ENCODE measurements around the gene COL13A1. TPM values are rescaled to one million over a fixed set of nuclear protein-coding genes. Genes with fewer than 3 reads are reported as not detected.

Gene COL13A1
- total RNA-seq, 1 donor from 2014 or later = 18.3 TPM

DNA sequence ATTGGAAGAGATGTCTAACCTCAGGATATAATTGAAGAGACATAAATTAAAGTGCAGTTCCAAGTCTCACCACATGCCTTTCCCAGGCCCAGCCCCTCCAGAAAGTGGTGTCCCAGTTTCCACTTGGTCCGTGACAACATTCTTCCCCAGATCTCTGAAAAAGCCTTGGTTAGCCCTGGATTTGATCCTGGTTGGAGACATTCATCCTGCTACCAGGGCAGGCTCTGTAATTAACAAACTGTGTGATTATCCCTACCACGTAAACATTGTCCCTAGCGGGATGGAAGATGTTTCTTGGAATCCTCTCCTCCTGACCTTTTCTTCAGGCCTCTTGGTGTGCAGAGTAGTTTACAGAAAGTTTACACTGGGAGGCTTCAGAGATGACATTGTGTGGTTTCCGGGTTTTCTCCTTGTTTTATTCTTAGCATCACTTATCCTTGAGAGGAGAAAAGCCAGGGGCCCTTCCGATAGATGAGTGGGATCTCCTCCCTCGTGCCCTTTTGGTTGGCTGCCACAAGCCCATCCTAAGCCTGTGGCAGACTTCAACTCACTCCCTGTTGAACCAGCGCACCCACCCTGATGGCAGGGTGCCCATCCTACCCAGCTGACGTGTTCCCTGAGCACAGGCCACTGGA is 83.8 kb downstream of the COL13A1 start:
- DNase-seq (ENCODE audit: low spot score) = peak; percentile 50

DNA sequence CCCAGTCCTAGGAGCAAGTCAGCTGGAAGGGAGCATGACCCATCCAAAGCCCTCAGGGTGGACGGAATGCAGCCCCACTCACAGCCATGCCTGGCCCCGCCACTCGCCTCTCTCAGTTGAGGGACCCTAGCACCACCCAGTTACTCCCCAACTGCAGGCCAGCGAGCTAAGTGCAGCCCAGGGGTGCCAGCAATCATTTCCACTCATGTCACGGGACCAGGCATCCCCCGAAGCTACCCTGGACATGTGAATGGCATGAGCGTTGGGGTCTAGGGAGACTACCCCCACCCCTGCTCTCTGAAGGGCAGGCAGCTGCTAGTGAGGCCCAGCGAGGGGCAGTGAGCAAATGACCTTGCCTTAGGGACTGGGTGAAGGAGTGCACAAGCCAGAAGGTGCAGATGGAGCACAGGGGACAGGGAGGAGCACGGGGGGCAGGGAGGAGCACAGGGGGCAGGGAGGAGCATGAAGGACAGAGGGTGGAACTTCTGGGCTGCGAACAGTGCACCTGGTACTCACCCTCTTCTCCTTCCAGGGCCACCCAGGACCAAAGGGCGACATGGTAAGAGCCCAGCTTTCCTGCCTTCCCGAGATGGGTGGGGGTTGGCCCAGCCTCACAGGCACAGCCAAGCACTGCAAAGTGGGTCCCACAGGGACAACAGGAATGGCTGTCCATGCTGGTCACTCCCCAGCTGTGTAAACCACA is 87.3 kb downstream of the COL13A1 start:
- DNase-seq (ENCODE audit: low spot score) = no peak

DNA sequence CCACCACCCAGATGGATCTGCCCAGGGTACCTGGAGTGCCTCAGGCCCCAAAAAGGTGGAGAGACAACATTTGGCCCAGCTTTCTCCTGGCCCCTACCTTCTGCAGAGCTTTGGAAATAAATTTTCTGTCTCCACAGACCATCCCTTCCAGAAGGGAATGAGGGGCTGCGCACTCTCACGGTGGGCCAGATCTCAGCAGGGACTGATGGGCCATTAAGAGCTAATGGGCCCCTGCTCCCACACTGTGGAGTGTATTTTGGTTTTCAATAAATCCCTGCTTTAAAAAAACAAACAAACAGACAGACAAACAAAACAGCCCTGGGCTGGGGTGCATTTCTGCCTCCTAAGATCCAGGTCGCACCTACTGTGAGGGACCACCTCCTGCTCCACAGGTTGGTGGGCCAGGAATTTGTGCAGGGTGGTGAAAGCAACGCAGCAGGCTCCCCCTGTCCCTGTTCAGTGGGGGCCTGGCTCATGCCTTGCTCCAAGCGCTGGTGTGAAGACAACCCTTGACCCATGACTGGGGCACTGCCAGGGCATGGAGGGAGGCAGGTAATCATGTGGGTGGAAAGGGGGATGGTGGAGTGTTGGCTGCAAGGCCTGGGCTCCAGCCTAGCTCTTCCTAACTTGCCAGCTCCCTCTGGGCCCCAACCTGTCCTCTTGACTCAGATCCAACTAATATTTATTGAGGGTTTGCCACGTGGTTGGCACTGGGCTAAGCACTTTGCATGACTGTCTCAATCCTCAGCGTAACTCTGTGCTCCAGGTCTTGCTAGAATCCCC is 88.5 kb downstream of the COL13A1 start:
- DNase-seq (ENCODE audit: low spot score) = no peak

DNA sequence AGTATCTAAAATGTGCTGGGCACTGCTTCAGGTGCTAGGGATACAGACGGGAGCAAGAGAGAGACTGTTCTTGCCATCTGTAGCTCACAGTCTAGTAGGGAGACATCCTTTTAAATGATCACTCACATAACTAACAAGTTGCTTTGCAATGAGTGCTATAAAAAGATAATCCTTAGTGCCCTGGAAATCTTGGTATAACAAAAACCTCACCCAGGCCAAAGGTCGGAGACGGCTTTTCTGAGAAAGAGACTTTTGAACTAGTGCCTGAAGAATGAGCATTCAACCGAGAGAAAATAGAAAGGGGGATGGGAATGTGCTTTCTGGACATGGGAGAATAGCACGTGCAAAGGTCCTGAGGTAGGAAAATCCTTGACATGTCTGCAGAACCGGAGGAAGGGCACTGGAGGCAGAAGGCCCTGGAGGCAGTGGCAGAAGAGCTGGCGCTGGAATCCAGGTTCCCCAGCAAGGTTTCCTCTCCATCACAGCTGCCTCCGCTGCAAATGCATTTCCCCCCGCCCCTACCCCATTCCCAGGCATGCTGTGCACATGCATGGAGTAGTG is 89.4 kb downstream of the COL13A1 start:
- DNase-seq (ENCODE audit: low spot score) = no peak

DNA sequence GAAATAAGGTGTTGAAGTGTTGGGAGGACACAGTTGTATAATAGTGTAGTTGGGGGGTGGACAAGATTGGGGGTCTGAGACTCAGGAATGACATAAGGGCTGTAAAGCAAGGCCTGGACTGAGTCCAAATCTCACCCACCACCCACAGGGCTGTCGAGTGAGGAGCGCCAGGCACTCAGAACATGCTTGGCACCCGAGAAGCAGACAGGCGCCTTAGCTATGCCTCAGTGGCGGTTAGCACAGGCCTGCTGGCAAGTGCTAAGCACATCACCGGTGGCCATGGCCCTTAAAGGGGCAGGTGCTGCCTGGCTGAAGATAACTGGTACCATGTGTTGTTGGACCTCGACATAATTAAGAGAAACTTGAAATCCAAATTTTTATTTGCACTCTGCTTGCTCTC is 90.7 kb downstream of the COL13A1 start:
- DNase-seq (ENCODE audit: low spot score) = no peak

DNA sequence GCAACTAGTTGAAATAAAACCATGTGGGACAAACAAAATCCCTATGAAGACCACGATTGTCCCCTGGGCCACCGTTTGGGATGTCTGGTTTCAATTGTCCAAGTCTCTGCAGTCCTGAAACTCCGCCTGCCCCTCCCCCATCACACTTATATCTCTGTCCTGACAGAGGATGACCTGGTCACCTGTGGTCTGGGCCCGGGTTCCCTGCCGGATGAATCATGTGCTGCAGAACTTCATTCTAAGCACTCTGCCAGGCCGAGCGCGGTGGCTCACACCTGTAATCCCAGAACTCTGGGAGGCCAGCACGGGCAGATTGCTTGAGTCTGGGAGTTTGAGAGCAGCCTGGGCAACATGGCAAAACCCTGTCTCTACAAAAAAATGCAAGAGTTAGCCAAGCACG is 91.1 kb downstream of the COL13A1 start:
- DNase-seq (ENCODE audit: low spot score) = no peak

GRCh38 chr10:69893271-69893900 is 91.7 kb downstream of the COL13A1 start:
- no peak for DNase-seq (ENCODE audit: low spot score)

- no peak for DNase-seq (ENCODE audit: low spot score)
Observed at GRCh38 chr10:69894156-69894555, 92.5 kb downstream of the COL13A1 start.

GRCh38 chr10:69895759-69896158 is 94.1 kb downstream of the COL13A1 start:
- DNase-seq (ENCODE audit: low spot score) = peak; percentile 70

GRCh38 chr10:69896606-69897231 is 95.0 kb downstream of the COL13A1 start:
- DNase-seq (ENCODE audit: low spot score) = no peak

- DNase-seq (ENCODE audit: low spot score) = no peak
Observed at GRCh38 chr10:69897432-69897831, 95.7 kb downstream of the COL13A1 start.

DNA sequence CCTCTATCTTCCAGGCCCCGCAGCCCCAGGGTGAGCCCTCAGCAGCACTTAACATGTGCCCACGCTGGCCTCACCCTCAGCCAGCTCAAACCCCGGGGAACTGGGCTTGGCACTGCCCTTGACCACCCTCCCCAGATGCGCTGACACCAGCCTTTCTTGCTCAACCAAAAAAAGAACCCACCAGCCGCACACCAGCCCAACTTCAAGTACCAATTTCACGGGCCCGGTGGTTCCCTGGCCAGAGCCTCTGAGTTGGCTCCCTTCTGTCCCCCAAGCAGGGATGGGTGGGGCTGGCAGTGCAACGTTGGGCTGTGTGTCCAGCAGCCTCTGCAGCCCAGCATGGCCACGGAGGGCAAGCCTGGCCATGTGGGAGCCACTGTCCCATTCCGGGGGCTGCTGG is 96.3 kb downstream of the COL13A1 start:
- no peak for DNase-seq (ENCODE audit: low spot score)

DNA sequence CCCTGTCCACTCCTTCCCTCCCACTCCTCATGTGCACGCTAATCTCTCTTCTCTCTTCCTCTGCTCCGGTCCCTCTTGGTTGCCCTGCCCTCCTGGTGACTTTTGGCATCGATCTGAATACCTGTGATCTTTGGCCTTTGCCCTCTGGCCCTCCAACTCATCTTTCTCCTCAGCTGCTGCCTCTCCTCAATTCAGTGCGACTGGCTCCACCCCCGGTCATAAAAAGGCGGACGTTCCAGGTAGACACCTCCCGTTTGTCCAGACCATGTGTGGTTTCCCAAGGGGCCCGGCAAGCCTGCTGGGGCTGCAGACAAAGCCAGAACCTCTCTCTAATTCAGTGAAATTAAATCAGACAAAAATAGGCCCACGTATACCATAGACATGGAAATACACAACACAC is 96.8 kb downstream of the COL13A1 start:
- no peak for DNase-seq (ENCODE audit: low spot score)

- no peak for DNase-seq (ENCODE audit: low spot score)
Observed at GRCh38 chr10:69898941-69899340, 97.2 kb downstream of the COL13A1 start.

DNA sequence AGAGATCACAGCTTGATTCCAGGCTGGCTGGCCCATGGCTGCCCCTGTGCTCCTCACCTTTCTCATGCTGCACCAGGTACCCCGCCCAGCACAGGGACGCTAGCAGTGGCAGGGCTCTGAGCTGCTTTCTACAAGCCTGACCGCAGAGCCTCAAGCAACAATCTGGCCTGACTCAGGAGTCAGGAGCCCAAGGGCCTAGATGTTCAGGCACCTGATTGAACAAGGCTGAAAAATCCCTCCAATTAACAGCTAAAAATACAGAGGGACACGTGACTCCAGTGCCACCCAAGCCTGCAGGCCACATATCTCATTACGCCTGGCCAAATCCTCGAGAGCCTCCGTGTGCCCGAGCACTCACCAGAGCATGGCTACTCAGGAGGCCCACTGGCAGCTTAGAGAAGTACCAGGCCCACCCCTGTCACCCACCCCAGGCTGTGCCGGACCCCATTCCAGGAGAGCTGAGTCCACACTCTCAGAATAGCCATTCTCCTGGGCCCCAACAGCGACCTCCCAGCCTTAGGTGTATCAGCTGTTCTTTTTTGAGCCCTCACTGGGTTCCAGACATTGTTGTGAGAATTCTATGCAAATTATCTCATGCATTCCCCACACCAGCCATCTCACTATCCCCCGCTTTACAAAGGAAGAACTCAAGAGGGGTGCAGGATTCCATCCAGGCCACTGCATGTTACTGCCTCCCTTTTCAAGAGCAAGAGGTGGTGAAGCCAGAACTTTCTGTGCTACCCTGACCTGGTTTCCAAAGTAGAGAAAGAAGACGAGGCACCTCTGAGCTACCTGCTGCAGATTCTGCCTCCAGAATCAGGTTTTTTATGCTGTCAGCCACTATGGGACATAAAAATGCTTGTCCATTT is 98.3 kb downstream of the COL13A1 start:
- DNase-seq (ENCODE audit: low spot score) = no peak

DNA sequence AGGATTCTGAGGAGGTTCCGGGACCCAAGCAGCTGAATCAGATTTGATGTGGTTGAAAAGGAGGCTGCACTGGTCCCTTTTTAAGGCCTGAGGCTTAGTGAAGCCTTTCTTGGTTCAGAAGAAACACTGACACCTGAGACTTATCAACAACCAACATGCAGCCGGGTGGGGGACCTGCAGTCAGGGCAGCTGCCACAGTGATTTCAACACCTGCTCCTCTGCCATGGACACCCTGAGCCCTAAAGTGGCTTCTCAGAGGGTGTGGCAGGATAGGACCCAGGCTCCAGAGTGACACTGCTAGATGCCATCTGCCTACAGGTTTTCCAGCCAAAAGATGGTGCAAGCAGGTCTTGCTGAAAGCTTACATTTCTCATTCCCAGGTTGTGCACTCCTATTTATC is 99.3 kb downstream of the COL13A1 start:
- DNase-seq (ENCODE audit: low spot score) = no peak

DNA sequence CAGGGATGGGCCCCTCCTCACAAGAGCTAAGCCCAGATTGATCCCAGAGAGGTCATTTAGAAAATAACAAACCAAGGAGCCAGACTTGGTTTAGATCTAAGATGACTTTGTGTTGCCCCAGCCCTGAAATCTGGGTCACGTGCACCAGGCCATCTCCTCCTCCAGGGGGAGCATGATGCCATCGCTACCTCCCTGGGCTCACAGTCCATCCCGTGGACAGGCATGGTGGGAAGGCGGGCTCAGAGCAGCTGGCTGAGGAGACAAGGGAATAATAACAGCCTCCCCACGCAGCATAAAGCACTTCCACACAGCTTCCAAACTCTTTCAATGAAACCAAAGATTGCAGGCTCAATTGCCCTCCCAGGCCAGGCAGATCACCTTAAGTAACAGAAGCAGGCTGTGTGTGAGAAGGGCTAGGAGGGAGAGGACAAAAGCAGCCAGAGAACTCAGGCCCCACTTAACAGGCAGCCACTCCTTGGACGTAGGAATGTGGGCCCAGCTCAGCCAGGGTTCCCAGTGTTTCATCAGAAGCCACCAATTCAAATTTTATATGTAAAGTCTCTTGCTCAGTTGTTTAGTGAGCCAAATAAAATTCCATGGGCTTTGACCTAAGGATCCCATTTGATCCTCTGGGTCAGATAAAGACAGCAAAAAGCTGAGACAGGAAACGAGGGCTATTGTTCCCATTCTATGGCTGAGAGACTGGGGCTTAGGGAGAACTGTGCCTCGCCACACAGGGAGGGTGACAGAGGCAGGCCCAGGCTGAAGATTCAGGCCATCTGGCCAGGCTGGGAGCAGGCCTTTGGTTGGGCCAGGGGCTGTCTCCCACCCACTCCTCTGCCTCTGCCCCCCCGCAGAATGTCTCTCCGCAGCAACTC is 100.2 kb downstream of the COL13A1 start:
- peak; percentile 63 for DNase-seq (ENCODE audit: low spot score)

GRCh38 chr10:69902835-69903535 is 101.3 kb downstream of the COL13A1 start:
- no peak for DNase-seq (ENCODE audit: low spot score)

- DNase-seq (ENCODE audit: low spot score) = no peak
Observed at GRCh38 chr10:69904533-69904932, 102.8 kb downstream of the COL13A1 start.
